Measurements from ENCODE around the gene IQCF2.
"Not testable (repeated sequence)": the region's sequence is repeated elsewhere in the genome, so short reads cannot be mapped to it uniquely, and the experiment has no call there.

Gene IQCF2

DNA sequence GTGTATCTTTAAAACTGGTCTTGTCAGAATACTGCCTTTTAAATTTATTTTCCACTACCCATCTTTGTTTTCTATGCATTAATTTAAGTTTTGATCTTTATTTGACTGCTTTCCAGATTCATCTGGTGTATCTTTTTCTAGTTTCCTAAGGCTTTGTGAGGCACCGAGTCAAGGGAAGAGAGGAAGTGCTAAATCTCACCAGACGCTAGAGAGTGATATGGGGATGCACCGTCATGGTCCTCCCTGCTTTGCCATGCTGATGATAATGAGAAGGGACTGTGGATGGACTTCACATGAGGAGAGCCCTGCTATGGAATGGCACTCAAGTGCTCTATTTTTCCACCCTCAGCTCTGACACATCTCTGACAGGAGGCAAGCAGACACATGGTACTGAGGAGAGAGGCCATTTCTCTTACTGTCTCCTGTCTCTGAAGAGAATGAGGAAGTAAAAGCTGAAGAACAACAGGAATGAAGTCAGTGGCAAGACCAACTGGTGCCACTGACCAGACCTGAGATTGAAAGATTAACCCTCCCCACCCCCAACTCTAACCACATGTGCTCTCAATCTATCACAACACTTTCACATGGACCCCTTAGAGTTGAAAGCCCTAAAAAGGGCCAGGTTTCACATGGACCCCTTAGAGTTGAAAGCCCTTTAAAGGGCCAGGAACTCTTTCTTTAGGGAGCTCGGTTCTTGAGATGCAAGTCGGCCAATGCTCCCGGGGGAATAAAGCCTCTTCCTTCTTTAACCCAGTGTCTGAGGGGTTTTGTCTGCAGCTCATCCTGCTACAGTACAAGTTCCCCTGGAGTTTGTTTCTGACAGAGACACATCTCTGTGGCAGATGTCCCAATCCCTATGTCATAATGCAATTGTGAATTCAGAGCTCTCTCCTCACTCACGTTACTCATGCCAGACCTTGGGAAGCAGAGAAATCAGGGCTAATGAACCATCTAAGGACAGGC is at the start of gene IQCF2:
IQCF2 (plus strand) TSS at position 913 of the 963 bp plus-strand sequence. CDS start 52 bp downstream, outside the sequence.
- DNase-seq (ENCODE audit: low read depth) = no peak

DNA sequence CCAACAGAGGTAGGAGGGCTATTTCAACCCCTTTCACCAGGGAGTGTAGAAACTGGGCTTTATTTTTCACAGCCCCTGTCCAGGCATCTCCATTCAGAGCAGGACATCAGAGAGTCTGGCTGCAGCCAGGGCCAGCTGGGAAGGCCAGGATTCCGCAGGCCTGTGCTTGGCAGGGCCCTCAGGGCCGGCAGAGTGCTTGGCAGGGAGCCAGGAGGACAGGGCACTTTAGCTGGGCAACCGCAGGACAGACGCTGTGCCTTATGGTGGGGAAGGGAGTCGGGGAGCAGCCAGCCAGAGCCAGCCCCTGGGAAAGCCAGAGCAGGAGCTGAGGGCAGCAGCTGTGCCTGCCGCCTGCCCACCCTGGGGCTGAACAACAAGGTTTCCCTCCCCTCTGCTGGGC is 47.9 kb upstream of the IQCF2 start:
- DNase-seq (ENCODE audit: low read depth) = no peak

DNA sequence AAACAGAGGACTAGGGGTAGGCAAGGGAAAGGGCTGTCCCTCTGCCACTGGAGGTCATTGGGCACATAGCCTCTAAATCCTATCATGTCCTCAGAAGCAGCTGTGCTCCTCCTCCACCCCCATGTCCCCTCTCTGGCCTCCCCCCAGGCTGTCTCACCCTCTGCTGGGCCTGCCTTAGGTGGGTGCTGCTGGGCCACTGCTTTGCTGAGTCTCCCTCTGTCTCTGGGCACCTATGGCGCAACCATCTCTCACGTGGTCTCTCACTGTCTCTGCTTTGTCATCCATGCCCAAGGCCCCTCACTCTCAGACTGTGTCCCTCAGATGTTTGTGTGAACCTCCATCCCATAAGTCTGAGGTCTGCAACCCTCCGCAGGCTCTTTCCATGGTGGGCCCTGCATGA is 47.4 kb upstream of the IQCF2 start:
- DNase-seq (ENCODE audit: low read depth) = no peak

DNA sequence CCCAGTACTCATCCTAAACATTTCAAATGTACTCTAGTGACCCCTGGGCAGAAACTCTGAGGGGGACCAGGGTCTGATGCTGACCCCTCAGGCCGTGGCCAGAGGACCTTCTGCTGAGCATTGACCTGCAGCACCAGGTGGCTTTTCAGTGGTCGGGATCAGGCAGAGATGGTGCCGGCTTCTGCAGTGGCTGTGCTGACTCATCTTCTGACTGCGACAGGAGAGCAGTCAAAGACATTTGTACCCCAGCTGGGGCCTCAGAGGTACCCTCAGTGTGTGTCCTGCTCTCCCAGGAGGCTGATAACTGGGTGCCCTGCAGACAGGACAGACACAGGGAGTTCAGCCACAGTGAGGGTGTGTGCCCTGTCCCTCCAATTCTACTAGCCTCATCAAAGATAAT is 45.8 kb upstream of the IQCF2 start:
- no peak for DNase-seq (ENCODE audit: low read depth)

DNA sequence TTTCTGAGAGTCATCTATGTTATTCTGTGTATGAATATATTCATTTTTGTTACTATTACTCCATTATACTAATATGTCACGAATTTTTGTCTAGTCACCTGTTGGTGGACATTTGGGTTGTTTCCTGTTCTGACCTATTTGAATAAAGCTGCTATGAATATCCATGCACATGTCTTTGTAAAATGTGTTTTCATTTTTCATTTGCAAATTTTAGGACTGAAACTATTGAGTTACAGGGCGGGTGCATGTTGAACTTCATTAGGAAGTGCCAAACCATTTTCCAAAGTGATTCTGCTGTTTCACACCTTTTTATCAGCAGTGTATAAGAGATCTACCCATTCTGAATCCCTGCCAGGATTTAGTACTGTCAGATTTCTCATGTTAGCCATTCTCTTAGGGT is 44.7 kb upstream of the IQCF2 start:
- no peak for DNase-seq (ENCODE audit: low read depth)

DNA sequence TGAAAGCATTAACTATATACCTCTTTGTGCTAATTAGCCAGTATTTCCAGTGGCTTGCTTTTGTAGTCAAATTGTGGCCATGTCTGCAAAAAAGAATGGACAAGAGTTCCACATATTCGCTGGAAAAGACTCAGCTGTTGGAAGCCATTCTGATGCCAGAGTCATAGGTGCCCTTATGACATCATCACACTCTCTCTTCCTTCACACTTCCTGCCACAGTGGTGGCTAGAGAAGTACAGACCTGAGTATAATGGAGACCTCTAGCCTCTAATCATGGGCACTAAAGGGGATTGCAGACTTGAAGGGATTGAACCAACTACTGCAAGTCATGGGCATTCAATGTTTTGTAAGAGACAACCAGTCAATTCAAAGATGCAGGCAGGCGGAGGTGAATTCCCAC is 44.0 kb upstream of the IQCF2 start:
- DNase-seq (ENCODE audit: low read depth) = no peak

DNA sequence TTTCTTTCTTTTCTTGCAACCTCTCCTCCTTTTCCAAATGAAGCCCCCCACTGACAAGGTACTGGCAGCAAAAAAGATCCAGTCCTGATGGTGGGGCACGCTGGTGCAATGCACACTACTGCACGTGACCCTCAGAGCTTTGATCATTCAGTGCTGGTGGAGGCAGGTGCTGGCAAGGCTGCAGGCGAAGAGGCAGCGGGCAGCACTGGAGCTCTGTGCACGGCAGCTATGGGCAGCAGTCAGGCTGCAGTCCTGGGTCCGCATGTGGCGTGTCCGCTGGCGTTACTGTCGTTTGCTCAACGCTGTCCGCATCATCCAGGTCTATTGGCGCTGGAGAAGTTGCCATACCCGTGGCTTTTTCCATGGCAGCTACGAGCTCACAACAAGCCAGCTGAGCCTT is 42.3 kb upstream of the IQCF2 start:
- no peak for DNase-seq (ENCODE audit: low read depth)

DNA sequence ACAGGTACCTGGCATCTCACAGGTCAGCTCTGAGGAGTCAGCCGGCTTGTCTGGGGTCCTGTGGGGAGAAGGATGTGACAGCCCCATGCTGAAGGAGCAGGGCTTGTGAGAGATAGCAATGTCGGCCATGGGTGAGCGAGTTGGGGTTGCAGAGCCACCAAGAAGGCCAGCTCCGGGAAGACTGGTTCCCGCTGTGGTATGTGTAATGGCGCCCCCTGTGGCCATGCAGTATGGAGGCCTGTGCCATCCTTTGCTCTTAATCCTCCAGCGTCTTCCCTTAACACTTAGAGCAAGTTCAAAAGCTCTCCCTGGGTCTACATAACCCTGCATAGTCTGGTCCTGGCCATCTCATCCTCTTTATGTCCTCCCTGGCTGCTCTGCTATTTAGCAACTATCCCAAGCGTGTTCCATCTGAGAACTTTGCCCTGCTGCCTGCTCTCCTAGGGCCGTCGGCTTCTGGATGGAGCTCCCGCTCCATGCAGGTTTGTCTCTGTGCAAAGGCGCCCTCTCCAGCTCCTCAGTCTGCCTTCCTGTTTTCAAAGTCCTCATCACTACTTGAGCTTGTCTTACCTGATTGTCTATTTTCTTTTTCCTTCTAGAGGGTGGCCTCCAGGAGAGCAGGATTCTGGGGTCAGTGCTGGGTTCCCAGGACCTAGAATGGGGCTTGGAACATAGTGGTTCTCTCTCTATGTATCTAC is 41.6 kb upstream of the IQCF2 start:
- DNase-seq (ENCODE audit: low read depth) = no peak

DNA sequence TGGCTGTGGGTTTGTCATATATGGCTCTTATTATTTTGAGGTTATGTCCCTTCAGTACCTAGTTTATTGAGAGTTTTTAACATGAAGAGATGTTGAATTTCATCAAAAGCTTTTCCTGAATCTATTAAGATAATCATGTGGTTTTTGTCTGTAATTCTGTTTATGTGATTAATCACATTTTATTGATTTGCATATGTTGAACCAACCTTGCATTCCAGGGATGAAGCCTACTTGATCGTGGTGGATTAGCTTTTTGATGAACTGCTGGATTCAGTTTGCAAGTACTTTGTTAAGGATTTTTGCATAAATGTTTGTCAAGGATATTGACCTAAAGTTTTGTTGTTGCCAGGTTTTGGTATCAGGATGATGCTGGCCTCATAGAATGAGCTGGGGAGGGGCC is 33.1 kb upstream of the IQCF2 start:
- DNase-seq (ENCODE audit: low read depth) = no peak

DNA sequence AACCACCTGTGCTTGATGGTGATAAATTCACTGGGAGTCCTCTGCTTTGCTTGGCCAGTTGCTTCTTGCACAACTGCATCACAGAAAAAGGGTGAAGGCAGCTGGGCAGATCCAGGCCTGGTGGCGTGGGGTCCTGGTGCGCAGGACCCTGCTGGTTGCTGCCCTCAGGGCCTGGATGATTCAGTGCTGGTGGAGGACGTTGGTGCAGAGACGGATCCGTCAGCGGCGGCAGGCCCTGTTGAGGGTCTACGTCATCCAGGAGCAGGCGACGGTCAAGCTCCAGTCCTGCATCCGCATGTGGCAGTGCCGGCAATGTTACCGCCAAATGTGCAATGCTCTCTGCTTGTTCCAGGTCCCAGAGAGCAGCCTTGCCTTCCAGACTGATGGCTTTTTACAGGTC is 31.1 kb upstream of the IQCF2 start:
- DNase-seq (ENCODE audit: low read depth) = no peak

DNA sequence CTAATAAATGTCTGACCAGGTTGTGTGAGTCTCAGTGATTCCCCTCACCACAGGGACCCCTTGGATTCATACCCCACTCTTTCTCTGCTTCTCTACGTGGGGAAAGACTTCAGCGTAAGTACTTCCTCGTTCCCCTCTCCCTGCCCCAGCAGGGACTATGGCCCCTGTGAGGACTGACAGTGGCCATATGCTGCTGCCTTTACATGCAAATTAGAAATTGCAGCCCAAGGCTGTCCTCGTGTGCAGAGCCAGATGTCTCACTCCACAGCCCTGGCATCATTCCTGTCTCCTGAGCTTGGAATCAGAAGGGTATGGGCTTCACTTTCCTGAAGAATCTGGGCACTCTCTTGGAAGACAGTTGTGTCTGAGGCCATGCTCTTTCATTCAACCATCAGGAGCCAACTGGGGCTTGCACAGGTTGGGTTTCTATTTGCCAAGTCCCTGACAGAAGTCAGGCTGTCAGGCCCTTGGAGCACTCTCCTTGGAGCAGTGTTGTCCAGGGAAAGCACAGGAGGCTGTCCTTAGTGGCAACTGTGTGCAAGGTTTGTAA is 30.5 kb upstream of the IQCF2 start:
- no peak for DNase-seq (ENCODE audit: low read depth)

DNA sequence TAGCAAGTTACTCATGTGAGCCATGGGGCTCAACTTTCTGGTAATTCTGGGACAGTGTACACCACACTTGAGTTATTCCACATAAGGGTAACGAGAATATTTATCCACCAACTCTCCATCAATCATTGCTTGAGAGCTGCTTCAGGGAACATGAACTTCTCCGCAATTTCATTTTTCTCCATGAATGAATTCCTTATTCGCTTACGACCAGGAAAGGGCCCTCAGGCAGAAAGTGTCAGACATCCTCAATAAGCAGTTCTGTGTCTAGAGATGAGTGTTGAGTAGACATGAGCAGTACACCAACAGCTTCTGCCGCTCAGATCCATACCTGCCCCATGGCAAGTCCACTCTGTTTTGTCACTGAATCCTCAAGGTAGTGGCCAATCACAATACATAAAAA is 24.8 kb upstream of the IQCF2 start:
- no peak for DNase-seq (ENCODE audit: low read depth)

DNA sequence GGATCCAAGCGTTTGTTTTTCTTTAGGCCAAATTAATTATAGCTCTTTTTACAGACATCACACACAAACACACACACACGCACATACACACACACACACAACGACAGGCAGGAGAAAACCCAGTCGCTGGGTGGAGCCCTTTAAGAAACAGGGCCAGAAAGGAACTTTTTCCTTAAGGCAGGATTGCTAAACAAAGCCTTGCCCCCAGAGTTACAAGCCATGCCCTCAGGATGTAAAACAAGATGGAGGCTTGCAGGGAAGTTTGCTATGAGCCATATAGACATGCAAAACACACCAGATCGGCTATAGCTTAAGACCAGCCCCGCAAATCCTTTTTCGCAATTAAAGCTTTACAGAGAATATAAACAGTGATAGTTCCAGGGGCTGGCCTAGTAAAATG is 16.3 kb upstream of the IQCF2 start:
- DNase-seq (ENCODE audit: low read depth) = no peak

DNA sequence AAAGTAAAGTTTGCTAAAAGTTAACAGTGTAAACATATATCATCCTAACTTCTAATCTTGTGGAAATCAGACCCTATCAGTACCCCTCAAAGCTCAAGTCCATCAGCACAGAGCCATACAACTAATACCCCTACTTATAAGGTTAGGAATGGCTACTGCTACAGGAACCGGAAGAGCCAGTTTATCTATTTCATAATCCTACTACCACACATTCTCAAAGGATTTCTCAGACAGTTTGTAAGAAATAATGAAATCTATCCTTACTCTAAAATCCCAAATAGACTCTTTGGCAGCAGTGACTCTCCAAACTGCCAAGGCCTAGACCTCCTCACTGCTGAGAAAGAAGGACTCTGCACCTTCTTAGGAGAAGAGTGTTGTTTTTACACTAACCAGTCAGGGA is 6.0 kb upstream of the IQCF2 start:
- DNase-seq (ENCODE audit: low read depth) = not testable (repeated sequence)

DNA sequence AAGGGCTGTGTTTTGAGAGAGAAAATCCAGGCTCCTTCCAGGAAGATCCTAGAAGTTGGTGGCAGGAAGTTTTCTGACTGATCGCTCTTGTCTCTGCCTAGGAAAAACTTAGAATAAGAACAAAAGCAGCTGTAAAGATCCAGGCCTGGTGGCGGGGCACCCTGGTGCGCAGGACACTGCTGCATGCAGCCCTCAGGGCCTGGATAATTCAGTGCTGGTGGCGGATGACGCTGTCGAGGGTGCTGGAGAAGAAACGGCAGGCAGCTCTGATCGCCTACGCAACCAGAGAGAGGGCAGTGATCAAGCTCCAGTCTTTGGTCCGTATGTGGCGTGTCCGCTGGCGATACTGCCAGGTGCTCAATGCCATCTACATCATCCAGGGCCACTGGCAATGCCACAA is 1.5 kb downstream of the IQCF2 start:
- no peak for DNase-seq (ENCODE audit: low read depth)

DNA sequence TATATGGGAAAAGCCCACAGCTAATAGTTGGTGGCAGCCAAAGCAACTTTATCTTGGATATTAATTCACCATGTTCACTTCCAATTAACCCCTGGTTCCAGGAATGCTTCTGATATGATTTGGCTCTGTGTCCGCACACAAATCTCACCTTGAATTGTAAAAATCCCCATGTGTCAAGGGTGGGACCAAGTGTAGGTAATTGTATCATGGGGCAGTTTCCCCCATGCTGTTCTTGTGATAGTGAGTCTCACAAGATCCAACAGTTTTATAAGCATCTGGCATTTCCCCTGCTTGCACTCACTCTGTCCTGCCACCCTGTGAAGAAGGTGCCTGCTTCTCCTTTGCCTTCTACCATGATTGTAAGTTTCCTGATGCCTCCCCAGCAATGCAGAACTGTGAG is 7.5 kb downstream of the IQCF2 start:
- not testable (repeated sequence) for DNase-seq (ENCODE audit: low read depth)

DNA sequence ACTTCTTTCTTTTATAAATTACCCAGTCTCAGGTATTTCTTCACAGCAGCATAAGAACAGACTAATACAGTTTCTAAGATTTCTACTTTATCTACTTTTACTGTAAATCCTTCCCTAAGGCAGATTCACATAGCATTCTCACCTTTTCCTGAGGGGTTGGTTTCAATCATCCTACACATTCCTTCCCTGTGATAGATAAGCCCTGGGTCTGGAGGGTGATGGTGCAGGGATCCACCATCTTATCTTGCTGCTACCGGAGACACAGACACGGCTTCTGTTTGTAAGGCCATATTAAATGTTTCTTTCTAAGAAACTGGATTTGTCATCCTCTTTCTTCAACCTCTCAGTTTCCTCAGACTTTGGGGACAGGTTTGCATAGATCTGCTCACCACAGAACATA is 7.9 kb downstream of the IQCF2 start:
- DNase-seq (ENCODE audit: low read depth) = no peak

DNA sequence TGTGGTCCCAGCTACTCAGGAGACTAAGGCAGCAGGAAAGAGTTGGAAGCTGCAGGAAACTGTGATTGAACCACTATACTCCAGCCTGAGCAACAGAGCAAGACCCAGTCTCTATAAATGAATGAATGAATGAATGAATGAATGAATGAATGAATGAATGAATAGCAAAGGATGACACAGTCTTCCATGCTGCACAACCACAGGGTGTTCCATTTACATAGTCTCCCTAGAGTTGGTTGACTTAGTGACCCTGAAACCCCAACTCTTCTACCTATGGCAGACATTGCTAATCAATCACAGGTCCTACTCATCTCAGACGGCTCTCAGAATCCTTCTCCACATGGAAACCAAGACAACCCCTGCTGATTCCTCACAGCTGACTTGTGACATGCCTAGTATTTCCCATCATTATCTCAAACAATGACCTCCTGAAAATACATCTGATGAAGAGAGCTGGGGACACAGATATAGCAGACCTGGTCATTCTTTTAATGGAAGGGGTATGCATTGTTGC is 11.9 kb downstream of the IQCF2 start:
- DNase-seq (ENCODE audit: low read depth) = no peak

DNA sequence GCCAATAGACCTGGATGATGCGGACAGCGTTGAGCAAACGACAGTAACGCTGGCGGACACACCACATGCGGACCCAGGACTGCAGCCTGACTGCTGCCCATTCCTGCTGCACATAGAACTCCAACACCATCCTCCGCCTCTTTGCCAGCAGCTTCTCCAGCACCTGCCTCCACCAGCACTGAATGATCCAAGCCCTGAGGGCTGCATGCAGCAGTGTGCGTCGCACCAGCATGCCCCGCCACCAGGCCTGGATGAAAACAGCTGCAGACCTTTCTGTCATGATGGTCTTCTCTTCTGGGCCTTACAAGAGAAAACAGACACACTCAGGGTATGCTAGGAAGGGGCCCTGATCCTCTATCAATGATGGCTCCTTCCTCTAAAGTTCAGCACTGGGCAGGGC is 12.5 kb downstream of the IQCF2 start:
- DNase-seq (ENCODE audit: low read depth) = no peak

DNA sequence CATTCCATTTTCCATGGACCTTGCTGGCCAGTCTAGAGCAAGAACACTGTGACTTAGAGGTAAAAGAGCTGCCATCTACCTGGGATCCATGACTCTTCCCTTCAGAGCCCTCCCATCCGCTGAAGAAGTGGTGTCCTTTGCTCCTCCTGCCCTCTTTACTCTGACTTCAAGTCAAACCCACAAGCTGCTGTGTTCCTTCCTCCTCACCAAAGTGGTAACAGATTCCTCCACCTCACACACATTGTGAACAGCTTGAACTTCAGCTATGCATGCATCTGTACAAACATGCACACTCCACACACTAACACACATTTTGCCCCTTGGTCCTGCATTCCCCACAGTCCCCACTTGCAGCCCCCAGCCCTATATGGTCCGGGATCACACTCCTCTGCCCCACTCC is 13.0 kb downstream of the IQCF2 start:
- no peak for DNase-seq (ENCODE audit: low read depth)

DNA sequence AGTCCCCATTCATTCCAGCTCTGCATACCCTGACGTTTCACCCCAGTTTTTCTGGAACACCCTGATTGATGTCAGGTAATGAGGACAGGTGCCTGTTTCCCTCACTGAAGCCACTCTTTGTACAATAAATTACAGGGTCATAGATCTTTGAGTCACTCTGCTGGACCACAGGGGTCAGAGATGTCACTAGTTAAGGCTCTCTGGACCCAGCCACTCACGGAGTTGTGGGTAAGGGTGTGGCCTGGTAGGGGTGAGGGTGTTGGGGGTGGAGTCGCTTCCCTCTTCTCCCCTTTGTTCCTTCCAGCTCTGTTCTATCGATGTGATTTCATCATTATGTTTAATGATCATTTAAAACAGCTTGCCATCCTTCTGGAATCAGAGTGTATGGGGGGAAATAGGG is 13.5 kb downstream of the IQCF2 start:
- DNase-seq (ENCODE audit: low read depth) = no peak

DNA sequence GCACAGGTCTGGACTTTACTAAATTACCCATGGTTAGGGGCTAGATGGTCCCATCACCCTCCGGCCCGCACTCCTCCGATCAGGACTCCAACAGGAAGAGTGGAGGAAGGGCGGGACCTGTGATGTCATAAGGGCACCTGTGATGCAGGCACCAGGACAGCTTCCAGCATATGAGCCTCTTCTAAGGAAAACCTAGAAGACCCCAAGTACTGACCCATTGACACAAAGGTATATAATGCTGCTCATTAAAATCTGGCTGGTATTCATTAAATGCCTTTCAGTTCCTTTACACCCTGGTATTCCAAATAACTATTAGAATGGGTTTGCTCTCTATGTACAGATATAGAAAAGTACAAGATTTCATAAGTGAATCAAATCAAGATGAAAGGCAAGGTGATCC is 14.1 kb downstream of the IQCF2 start, which contains the start of gene IQCF5:
IQCF5 (minus strand) TSS at position 101 of the 400 bp plus-strand sequence; CDS start at position 31, 70 bp downstream.
- DNase-seq (ENCODE audit: low read depth) = no peak

DNA sequence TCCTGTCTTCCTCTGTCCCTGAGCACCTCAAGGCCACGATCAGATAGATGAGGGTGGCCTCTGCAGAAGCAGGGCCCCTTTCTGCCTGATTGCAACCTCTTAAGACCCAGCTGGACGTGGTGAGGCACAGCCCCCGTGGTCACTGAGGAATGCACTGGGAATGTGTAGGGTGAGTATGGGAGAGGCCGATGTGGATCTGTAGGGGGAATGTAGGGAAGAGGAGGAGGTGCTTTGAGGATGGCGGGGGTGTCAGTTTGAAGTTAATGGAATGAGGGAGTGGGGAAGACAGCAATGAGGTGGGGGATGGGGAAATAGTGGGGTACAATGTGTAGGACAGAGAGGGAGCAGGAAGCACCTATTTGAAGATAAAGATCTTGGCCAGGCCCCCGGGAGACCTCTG is 14.8 kb downstream of the IQCF2 start:
- DNase-seq (ENCODE audit: low read depth) = no peak

Data from stimulated activated CD8-positive, alpha-beta memory T cell treated with anti-CD3 and anti-CD28 coated beads, Interleukin-12 subunit alpha, Interleukin-12 subunit beta, amount 100 ng/mL, for 4 hours (primary cell).